RWPE1 (cell line): Measurements from ENCODE around the gene PTPRD.

Experiments
- CTCF ChIA-PET: fragments of 350-600 bp; sonication (Branson Sonifier 250); formaldehyde crosslinking; extraction: SDS; loops from one replicate; lab custom pipeline; 2021; lab: Yijun Ruan, JAX
- POLR2A ChIA-PET: fragments of 400-600 bp; formaldehyde crosslinking; extraction: SDS; loops from one replicate; lab custom pipeline; 2020; ENCODE audit warnings: antibody characterized with exemption; ENCODE audit not compliant: low non-redundant PET; lab: Yijun Ruan, JAX
- DNase-seq: peaks from one replicate; pipeline ENCODE4 v3.0.0; 2012; ENCODE audit warnings: low spot score
- H3K27ac ChIP-seq: fragments of 450-650 bp; 2 replicates; pipeline ENCODE4 v1.5.1; 2017
- TF ChIP-seq, protein P1 (sequence below): fragments of 450-650 bp; conservative IDR thresholded peaks from 2 replicates; pipeline ENCODE4 v1.5.1; 2017; ENCODE audit warnings: low read depth, mild to moderate bottlenecking

PTPRD gene

DNA sequence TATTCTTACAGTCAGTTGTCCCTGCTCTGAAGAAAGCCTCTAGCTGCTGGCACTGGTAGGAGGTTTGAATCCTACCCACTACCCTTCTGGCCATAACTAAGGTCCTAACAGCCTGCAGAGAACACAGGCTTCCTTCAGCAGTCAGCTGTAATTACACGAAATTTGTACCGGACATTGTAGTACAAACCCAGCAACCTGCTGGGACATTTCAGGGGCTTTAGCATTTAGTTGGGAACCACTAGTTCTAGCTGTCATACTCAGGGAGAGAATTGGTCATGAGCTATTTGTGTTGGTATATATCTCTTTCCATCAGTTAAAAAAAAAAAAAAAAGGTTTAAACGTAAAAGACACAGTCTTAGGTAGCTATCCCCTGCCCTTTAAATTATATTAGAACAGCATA is 1743.0 kb downstream of the PTPRD start:
- TF ChIP-seq, protein P1, sequence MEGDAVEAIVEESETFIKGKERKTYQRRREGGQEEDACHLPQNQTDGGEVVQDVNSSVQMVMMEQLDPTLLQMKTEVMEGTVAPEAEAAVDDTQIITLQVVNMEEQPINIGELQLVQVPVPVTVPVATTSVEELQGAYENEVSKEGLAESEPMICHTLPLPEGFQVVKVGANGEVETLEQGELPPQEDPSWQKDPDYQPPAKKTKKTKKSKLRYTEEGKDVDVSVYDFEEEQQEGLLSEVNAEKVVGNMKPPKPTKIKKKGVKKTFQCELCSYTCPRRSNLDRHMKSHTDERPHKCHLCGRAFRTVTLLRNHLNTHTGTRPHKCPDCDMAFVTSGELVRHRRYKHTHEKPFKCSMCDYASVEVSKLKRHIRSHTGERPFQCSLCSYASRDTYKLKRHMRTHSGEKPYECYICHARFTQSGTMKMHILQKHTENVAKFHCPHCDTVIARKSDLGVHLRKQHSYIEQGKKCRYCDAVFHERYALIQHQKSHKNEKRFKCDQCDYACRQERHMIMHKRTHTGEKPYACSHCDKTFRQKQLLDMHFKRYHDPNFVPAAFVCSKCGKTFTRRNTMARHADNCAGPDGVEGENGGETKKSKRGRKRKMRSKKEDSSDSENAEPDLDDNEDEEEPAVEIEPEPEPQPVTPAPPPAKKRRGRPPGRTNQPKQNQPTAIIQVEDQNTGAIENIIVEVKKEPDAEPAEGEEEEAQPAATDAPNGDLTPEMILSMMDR = no peak
- ChIA-PET CTCF (no interaction called here), POLR2A (no interaction called here)
- DNase-seq = no peak
- no peak overlapping the region for H3K27ac ChIP-seq

DNA sequence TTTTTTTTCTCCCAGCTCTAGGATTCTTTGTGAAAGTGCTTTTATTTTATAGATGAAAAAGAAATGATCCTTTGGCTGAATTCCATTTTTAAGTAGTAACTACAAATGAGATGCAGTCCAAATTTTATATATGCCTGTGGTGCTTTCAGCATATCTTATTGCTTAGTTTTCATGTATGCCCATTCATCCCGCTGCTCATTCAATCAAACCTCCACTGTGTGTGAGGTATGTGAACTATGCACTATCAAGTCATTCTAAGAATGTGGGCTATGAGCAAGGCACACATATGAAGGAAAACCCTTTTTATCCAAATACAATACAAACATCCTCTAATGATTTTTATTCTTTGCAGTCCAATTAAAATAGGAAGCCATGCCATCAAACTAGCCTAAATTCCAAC is 1744.2 kb downstream of the PTPRD start:
- POLR2A ChIA-PET = no interaction called here
- no peak for DNase-seq
- TF ChIP-seq, protein P1 = no peak
- CTCF ChIA-PET = no interaction called here
- H3K27ac ChIP-seq = no peak overlapping the region

DNA sequence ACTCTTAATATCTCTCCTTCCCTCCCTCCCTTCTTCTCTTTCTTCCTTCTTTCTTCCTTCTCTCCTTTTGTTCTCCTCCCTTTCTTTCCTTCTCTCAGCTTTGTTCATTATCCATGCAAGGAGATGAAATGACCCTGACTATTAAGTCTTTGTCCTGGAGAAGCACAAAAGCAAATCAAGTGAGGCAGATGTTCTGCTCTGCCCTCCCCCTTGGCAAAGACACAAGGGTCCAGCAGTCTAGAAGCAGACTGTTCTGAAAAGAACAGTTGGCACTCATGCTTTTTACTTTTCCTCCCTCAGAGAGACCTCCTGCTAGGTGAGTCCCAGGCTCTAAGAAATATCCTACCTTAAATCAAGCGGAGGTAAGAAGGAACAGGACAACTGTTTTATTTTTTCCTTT is 1745.7 kb downstream of the PTPRD start:
- CTCF ChIA-PET = no interaction called here
- POLR2A ChIA-PET = no interaction called here
- TF ChIP-seq, protein P1 = no peak

DNA sequence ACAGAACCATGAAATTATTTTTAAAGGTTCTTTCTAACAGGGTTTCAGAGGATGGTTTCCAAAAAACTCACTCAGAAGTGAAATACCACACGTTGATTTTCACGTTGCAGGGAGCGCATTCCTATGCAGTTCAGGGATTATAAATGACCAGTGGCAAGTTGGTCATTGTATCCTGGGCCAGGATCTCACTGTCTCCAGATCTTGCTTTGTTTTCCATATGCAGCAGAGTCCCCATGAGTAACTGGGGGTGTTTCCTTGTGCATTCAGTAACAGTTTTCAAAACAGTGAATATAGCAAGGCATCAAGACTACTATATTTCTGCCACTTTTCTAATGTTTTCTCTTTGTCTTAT is 1748.3 kb downstream of the PTPRD start:
- CTCF ChIA-PET = no interaction called here
- POLR2A ChIA-PET = no interaction called here
- no peak overlapping the region for H3K27ac ChIP-seq
- TF ChIP-seq, protein P1 = no peak
- DNase-seq = no peak

More for the DNA sequence above, 1745.7 kb downstream of the PTPRD start:
- no peak for DNase-seq
- H3K27ac ChIP-seq = no peak overlapping the region

DNA sequence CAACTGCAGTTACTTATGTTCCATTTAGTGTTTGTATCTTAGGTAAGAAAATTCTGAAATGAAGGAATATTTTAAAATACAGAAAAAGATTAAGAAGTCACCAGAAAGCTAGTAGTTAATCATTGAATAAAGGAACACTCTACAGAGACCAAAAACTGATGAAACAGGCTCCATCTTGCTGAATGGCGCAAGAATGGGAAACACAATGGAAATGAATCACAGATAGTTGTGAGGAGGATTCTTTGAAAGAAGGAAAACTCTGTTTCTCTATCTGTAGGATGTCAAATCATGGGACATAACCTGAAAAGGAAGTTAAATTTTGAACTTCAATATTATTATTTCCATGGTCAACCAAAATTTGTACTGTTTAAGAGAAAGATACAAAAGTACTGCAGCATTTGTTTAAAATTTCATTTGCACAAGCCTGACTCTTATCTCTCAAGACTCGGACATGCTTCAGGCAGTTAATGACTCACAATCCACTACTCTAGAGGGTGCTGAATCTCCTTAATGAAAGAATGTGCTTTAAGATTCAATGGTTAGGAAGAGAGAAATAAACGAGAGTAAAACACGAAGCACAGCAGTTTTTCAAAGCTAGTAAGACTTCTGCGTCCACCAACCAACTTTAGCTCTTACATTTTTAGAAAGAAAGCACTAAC is 1748.8 kb downstream of the PTPRD start:
- ChIA-PET POLR2A (no interaction called here), CTCF (no interaction called here)
- no peak for DNase-seq
- TF ChIP-seq, protein P1 = no peak
- no peak overlapping the region for H3K27ac ChIP-seq

DNA sequence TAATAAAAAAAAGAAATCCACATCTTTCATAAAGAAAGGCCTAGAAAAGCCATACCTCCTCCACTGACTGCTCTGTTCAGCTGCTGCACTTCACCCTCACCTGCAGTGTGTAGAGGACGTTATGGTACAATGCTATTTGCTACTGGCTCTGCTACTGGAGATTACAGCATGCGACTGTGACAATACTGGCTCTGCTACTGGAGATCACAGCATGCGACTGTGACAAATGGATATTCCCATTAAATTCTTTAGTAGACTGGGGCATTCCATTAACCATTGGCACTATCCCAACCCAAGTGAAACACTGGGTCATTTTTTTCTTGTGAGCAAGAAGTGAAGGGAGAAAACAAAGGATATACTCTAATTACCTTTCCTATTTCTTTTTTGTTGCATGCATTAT is 1749.7 kb downstream of the PTPRD start:
- no peak for DNase-seq
- no peak overlapping the region for H3K27ac ChIP-seq
- TF ChIP-seq, protein P1 = no peak
- ChIA-PET CTCF (no interaction called here), POLR2A (no interaction called here)

DNA sequence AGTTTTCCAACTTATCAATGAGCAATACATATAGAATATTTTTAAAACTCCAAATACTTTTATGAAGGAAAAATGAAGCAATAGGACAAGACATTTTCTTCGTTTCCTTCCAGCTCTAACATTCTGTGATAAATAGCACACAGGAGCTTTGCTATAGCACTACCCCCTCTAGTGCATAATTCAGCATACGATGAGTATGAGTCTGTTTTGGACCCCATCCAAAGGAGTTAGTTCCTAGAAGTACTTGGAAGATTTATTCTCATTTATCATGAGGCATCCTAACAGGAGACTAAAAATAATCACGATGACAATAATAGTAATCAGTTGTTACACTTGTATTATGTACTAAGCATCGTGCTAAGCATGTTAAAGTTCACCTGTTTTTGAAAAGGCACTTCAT is 1751.9 kb downstream of the PTPRD start:
- DNase-seq = no peak
- CTCF ChIA-PET = no interaction called here
- POLR2A ChIA-PET = no interaction called here
- TF ChIP-seq, protein P1 = no peak
- H3K27ac ChIP-seq = no peak overlapping the region
